Rectal smooth muscle tissue (tissue), 1 donor: ENCODE data around the gene TAL2.
"Not testable (repeated sequence)": the region's sequence is repeated elsewhere in the genome, so short reads cannot be mapped to it uniquely, and the experiment has no call there.

Source experiments
- H3K27ac ChIP-seq: one replicate; pipeline ENCODE4 v1.7.0; 2013; ENCODE audit warnings: low read depth, low read length, inconsistent platforms
- H3K27me3 ChIP-seq: one replicate; pipeline ENCODE4 v1.7.0; 2013; ENCODE audit warnings: low read length; ENCODE audit not compliant: control insufficient read depth, insufficient read depth
- H3K36me3 ChIP-seq: one replicate; pipeline ENCODE4 v1.7.0; 2013; ENCODE audit warnings: low read length; ENCODE audit not compliant: control insufficient read depth, insufficient read depth
- H3K4me1 ChIP-seq: one replicate; pipeline ENCODE4 v1.7.0; 2013; ENCODE audit warnings: low read length; ENCODE audit not compliant: control insufficient read depth, insufficient read depth
- H3K4me3 ChIP-seq: one replicate; pipeline ENCODE4 v1.7.0; 2013; ENCODE audit warnings: low read length
- H3K9ac ChIP-seq: one replicate; pipeline ENCODE4 v1.7.0; 2013; ENCODE audit warnings: low read length

TAL2 gene

DNA sequence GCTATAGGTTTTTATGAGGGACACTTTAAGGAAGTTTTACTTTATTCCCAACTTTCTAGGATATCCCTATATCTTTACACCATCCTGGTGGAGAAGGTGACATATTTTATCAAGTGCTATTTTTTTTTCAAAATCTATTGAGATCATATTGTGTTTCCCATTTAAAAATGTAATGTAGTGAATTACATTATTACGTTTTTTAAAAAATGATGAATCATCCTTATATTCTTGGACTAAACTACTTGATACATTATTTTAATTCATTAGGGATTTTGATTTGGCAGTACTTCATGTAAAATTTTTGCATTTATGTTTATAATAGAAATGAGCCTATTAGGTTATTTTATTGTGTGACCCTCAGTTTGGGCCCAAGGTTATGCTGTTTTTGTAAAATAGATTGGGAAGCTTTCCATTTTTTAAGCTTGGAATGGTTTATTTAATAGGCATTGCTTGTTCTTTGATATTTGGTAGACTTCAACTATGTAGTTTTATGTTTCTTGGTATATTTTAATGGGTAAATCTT lies 36.2 kb downstream of the TAL2 start:
- no peaks in the 10 kb centered on the region for H3K36me3 ChIP-seq
- H3K4me3 ChIP-seq = no peak overlapping the region
- H3K27ac ChIP-seq = no peak overlapping the region
- no peak overlapping the region for H3K9ac ChIP-seq
- no peaks in the 10 kb centered on the region for H3K27me3 ChIP-seq
- H3K4me1 ChIP-seq = peaks cover 5% of the 10 kb centered on the region

DNA sequence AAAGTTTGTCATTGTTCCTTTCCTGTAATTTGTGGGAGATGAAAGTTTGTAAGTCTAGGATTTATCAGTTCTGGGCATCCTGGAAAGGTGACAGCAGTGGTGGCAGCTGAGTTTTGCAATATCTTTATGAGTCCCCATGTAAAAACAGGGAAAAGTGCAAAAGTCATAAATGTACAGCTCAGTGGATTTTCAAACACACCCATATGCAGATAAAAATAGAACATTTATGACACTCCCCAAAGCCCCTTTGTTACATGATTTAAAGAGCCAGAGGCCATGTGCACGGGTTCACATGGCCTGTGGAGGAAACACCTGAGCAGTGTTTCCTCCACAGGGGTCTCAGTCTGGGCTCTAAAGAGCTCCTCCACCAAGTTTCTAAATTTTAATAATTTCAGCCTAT lies 38.4 kb downstream of the TAL2 start:
- no peak overlapping the region for H3K4me3 ChIP-seq
- no peaks in the 10 kb centered on the region for H3K27me3 ChIP-seq
- H3K27ac ChIP-seq = no peak overlapping the region
- no peaks in the 10 kb centered on the region for H3K4me1 ChIP-seq
- no peak overlapping the region for H3K9ac ChIP-seq
- no peaks in the 10 kb centered on the region for H3K36me3 ChIP-seq

- Histone ChIP-seq H3K27ac (no peak overlapping the region), H3K36me3 (no peaks in the 10 kb centered on the region), H3K9ac (no peak overlapping the region), H3K4me3 (no peak overlapping the region), H3K4me1 (no peaks in the 10 kb centered on the region), H3K27me3 (no peaks in the 10 kb centered on the region)
These were observed 38.9 kb downstream of the TAL2 start for GRCh38 chr9:105701145-105701544.

DNA sequence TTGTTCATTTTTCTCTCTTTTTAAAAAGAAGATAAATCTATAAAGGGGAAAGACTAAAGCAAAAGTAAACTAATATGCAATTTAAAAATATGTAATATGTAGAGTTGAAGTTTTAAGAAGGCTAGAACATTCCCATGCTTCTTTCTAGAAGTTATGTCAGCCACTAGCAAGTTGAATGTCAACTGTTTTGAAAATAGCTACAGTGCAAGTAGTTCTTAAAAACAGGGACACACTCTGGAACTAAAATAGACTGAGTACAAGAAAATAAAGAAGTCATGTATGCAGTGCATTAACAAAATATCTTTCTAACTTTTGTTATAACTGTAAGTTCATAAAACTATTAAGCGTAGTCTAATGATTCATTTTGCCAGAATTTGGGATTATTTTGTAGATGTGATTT lies 40.0 kb downstream of the TAL2 start:
- no peaks in the 10 kb centered on the region for H3K4me1 ChIP-seq
- H3K27me3 ChIP-seq = no peaks in the 10 kb centered on the region
- no peak overlapping the region for H3K4me3 ChIP-seq

DNA sequence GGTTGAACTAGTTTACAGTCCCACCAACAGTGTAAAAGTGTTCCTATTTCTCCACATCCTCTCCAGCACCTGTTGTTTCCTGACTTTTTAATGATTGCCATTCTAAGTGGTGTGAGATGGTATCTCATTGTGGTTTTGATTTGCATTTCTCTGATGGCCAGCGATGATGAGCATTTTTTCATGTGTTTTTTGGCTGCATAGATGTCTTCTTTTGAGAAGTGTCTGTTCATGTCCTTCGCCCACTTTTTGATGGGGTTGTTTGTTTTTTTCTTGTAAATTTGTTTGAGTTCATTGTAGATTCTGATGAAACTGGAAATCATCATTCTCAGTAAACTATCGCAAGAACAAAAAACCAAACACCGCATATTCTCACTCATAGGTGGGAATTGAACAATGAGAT lies 41.4 kb downstream of the TAL2 start:
- H3K27ac ChIP-seq = not testable (repeated sequence)

More for the DNA sequence above, 40.0 kb downstream of the TAL2 start:
- Histone ChIP-seq H3K27ac (no peak overlapping the region), H3K9ac (no peak overlapping the region), H3K36me3 (no peaks in the 10 kb centered on the region)

GRCh38 chr9:105706156-105706555 lies 43.9 kb downstream of the TAL2 start:
- no peaks in the 10 kb centered on the region for H3K36me3 ChIP-seq
- H3K4me3 ChIP-seq = no peak overlapping the region
- no peak overlapping the region for H3K9ac ChIP-seq
- no peaks in the 10 kb centered on the region for H3K27me3 ChIP-seq
- H3K4me1 ChIP-seq = no peaks in the 10 kb centered on the region
- H3K27ac ChIP-seq = no peak overlapping the region

More for the DNA sequence above, 41.4 kb downstream of the TAL2 start:
- not testable (repeated sequence) for H3K36me3 ChIP-seq, H3K9ac ChIP-seq, H3K27me3 ChIP-seq, H3K4me1 ChIP-seq, H3K4me3 ChIP-seq

- Histone ChIP-seq H3K4me1 (no peaks in the 10 kb centered on the region), H3K27me3 (no peaks in the 10 kb centered on the region), H3K9ac (no peak overlapping the region), H3K4me3 (no peak overlapping the region), H3K36me3 (no peaks in the 10 kb centered on the region), H3K27ac (no peak overlapping the region)
These were observed 46.1 kb downstream of the TAL2 start for GRCh38 chr9:105708405-105708804.

DNA sequence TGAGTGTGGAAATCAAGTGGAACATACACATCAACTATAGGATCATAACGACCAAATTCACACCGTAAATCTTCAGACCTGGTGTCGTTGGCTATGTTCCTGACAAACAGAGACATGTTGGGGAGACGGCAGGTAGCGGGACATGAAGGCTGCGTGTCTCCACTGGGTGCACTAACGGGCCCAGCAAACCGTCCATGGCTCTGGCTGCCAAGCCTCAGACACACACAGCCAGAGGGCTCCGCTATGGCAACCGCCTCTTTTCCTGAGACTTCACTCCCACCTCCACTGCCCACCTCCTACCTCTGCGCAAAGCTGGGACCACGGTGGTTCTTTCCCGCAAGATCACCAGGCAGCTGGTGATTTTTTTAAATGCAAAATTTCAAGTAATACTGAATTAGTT lies 48.4 kb downstream of the TAL2 start:
- Histone ChIP-seq H3K4me1 (no peaks in the 10 kb centered on the region), H3K27me3 (no peaks in the 10 kb centered on the region), H3K4me3 (no peak overlapping the region), H3K9ac (no peak overlapping the region), H3K27ac (no peak overlapping the region), H3K36me3 (no peaks in the 10 kb centered on the region)

DNA sequence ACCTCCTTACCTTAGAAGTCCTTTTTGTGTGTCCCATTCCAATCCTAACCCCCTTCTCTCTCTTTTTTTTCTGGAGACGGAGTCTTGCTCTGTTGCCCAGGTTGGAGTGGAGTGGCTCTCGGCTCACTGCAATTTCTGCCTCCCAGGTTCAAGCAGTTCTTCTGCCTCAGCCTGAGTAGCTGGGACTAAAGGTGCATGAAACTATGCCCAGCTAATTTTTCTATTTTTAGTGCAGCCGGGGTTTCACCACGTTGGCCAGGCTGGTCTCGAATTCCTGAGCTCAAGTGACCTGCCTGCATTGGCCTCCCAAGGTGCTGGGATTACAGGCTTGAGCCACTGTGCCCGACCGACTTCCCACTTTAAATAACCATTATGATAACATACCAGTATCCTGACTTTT lies 49.6 kb downstream of the TAL2 start:
- Histone ChIP-seq H3K9ac (no peak overlapping the region), H3K27ac (no peak overlapping the region), H3K4me3 (no peak overlapping the region)

DNA sequence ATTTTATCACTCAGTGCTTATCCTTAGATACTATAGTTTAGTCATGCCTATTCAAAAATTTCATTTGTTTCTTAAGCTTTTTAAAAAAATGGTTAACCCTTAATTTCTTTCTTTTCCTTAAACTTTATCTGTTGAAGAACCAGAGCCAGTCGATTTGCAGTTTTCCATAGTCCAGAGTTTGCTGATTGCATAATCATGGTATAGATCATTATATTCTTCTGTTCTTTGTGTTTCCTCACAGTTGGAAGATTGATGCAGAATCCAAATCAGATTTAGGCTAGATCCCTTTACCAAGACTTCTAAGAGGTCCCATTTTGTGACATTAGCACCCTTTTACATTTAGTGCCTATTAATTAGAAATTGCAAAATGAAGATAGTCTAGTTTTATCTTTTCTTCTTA lies 50.0 kb downstream of the TAL2 start:
- Histone ChIP-seq H3K36me3 (no peaks in the 10 kb centered on the region), H3K27ac (no peak overlapping the region), H3K27me3 (no peaks in the 10 kb centered on the region), H3K9ac (no peak overlapping the region), H3K4me1 (no peaks in the 10 kb centered on the region), H3K4me3 (no peak overlapping the region)

More for the DNA sequence above, 49.6 kb downstream of the TAL2 start:
- Histone ChIP-seq H3K36me3 (no peaks in the 10 kb centered on the region), H3K27me3 (no peaks in the 10 kb centered on the region), H3K4me1 (no peaks in the 10 kb centered on the region)
